SU-DHL-6 (cell line): ENCODE measurements around the gene GNG11.

ENCODE experiments used
- CTCF ChIP-seq: fragments of 200-600 bp; sonication (generic); IDR thresholded peaks from one replicate; pipeline ENCODE4 v1.5.1; 2017; ENCODE audit warnings: antibody characterized with exemption, mild to moderate bottlenecking, low read length, moderate library complexity; ENCODE audit not compliant: insufficient read depth, poor library complexity, severe bottlenecking
- EZH2phosphoT487 ChIP-seq: fragments of 200-600 bp; sonication (generic), shearing (Covaris generic); conservative IDR thresholded peaks from 2 replicates; pipeline ENCODE4 v1.6.1; 2018; ENCODE audit warnings: mild to moderate bottlenecking, antibody characterized with exemption, low read length, moderate library complexity, mixed read lengths

GRCh38 chr7:93873998-93874574 lies 47.4 kb upstream of the GNG11 start:
- no peak for TF ChIP-seq CTCF
- TF ChIP-seq EZH2phosphoT487 = no peak
